Stimulated activated naive CD8-positive, alpha-beta T cell treated with anti-CD3 and anti-CD28 coated beads, Interleukin-15, amount 100 ng/mL, for 72 hours (primary cell): ENCODE results near the gene OR2A14.
"Not testable (repeated sequence)": the region's sequence is repeated elsewhere in the genome, so short reads cannot be mapped to it uniquely, and the experiment has no call there.

Source experiments
- ATAC-seq: fragments of 150-1000 bp; cut with Tn5 transposase; 2 replicates; pipeline ENCODE4 v1.10.0; 2021; ENCODE audit warnings: mild to moderate bottlenecking, moderate library complexity
- DNase-seq, 2 donors: peaks; one replicate each; pipeline ENCODE4 v3.0.0; 2021 to 2022
- H3K27ac Mint-ChIP-seq, 2 donors: one replicate each; pipeline ENCODE4 v1.8.0; 2022; ENCODE audit warnings: mild to moderate bottlenecking in 2 of 2, mixed read lengths in 2 of 2, moderate library complexity in 2 of 2
- H3K27me3 Mint-ChIP-seq: one replicate; pipeline ENCODE4 v1.8.0; 2022; ENCODE audit warnings: mixed read lengths
- H3K4me1 Mint-ChIP-seq: one replicate; pipeline ENCODE4 v1.8.0; 2022; ENCODE audit warnings: mild to moderate bottlenecking, mixed read lengths
- H3K4me3 Mint-ChIP-seq, 2 donors: one replicate each; pipeline ENCODE4 v1.8.0; 2022; ENCODE audit warnings: mild to moderate bottlenecking in 2 of 2, mixed read lengths in 2 of 2, moderate library complexity in 1 of 2
- H3K9me3 Mint-ChIP-seq, 2 donors: one replicate each; pipeline ENCODE4 v1.8.0; 2022; ENCODE audit warnings: mixed read lengths in 2 of 2

The OR2A14 gene

DNA sequence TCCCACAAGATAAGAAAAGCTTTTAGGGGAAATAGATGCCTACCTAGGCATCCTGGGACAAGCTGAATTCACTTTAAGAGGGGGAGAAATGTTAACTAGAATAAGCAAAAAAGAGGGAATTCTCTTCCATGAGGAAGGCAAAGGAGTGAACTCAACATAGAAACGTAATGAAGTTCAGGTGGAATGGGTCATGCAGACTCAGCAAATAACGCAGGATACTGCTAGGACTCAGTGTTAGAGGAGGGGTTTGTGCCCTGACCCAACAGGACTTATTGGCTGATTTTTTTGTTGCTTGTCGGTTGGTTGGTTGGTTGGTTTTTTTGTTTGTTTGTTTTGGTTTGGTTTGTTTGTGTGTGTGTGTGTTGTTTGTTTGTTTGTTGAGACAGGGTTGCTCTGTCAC, 9.3 kb downstream of the OR2A14 start:
- no peak for ATAC-seq
- no peak overlapping the region for H3K27ac Mint-ChIP-seq

DNA sequence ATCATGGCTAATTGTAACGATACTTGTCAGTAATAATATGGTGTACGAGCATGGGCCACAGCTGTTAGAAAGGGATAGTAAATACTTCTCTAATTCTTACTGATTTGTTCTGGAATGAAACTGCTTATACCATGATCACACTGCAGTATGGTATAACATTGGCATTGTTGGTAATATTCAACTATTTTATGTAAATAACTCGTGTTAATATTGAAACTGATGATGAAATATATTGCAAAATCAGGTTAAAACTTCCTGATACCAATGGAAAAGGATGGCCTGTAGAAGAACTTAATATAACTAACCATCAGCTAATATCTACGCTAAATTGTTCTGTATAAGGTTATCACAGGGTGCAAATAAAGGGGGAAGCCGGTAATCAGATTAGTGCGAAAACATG, 10.3 kb downstream of the OR2A14 start:
- no peak overlapping the region for H3K27ac Mint-ChIP-seq
- H3K4me1 Mint-ChIP-seq: no peaks in the 10 kb centered on the region
- H3K27me3 Mint-ChIP-seq: no peaks in the 10 kb centered on the region
- ATAC-seq: no peak
- no peak overlapping the region for H3K4me3 Mint-ChIP-seq
- DNase-seq: no peak
- H3K9me3 Mint-ChIP-seq: no peaks in the 10 kb centered on the region

More for the DNA sequence above, 9.3 kb downstream of the OR2A14 start:
- no peak overlapping the region for H3K4me3 Mint-ChIP-seq
- no peak for DNase-seq
- no peaks in the 10 kb centered on the region for H3K9me3 Mint-ChIP-seq
- H3K4me1 Mint-ChIP-seq: peaks cover 5% of the 10 kb centered on the region
- H3K27me3 Mint-ChIP-seq: no peaks in the 10 kb centered on the region

DNA sequence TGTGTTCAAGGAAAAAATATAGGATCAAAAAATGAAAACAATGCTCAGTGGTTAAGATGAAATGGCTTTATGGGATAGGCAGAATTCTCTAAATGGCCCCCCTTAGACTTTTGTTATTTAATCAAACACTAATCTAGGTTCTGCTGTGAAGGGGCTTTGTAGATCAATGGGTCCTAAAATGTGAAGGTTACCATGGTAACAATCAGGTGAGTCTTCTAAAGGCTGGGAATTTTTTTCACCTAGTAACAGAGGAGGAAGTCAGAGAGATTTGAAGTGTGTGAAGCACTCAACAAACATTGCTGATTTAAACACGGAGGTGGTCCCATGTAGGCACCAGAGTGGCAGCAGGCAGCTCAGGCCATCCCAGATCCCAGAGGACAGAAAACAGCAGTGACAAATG, 11.1 kb downstream of the OR2A14 start:
- Mint-ChIP-seq H3K4me3 (no peak overlapping the region), H3K9me3 (no peaks in the 10 kb centered on the region), H3K27me3 (no peaks in the 10 kb centered on the region), H3K4me1 (no peaks in the 10 kb centered on the region), H3K27ac (no peak overlapping the region)
- ATAC-seq (no peak), DNase-seq (no peak)

DNA sequence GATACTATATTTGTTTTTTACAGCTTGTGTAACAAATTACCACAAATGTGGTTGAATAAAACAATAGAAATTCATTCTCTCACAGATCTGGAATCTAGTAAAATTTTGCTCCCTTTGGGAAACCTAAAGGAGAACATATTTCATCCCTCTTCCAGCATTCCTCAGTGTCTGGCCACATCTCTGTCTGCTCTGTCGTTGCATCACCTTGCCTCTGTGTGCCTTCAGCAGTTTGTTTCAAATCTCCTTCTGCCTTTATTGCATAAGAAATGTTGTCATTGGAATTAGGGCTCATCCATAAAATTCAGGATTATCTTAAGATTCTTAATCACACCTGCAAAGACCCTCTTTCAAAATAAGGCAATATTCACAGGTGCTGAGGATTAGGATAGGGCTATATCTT, 14.5 kb downstream of the OR2A14 start:
- Mint-ChIP-seq H3K4me1 (no peaks in the 10 kb centered on the region), H3K4me3 (no peak overlapping the region)

DNA sequence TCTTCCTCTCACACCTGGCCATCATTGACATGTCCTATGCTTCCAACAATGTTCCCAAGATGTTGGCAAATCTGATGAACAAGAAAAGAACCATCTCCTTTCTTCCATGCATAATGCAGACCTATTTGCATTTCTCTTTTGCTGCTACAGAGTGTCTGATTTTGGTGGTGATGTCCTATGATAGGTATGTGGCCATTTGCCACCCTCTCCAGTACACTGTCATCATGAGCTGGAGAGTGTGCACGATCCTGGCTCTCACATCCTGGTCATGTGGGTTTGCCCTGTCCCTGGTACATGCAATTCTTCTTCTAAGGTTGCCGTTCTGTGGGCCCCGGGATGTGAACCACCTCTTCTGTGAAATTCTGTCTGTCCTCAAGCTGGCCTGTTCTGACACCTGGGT, 19.2 kb downstream of the OR2A14 start:
- H3K4me1 Mint-ChIP-seq: no peaks in the 10 kb centered on the region
- no peak for DNase-seq
- no peak overlapping the region for H3K4me3 Mint-ChIP-seq
- H3K27ac Mint-ChIP-seq: no peak overlapping the region
- ATAC-seq: no peak
- H3K27me3 Mint-ChIP-seq: no peaks in the 10 kb centered on the region
- peaks cover 4 to 10% of the 10 kb centered on the region in 2 donors for H3K9me3 Mint-ChIP-seq

More for the DNA sequence above, 14.5 kb downstream of the OR2A14 start:
- DNase-seq: no peak
- Mint-ChIP-seq H3K27me3 (no peaks in the 10 kb centered on the region), H3K9me3 (no peaks in the 10 kb centered on the region), H3K27ac (no peak overlapping the region)
- ATAC-seq: no peak

DNA sequence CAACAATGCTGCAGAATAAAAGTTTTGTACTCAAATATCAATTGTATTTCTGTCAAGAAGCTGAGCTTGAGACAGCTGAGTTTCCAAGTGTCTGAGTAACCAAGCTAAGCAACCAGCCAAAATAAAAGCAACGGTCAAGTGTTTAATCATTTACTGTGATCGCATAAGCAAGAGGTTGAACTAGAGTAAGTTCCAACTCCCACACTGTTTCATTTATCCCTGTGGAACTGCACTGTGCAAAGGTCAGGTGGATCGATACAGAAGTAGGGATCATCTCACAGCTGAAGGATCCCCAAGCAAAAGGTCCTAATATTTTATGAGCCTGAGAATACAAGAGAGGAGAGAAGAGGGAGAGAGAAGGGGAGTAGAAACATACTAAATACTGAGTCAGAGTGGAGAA, 21.4 kb downstream of the OR2A14 start:
- Mint-ChIP-seq H3K4me3 (no peak overlapping the region), H3K27me3 (no peaks in the 10 kb centered on the region), H3K27ac (no peak overlapping the region), H3K4me1 (no peaks in the 10 kb centered on the region), H3K9me3 (peaks cover 25 to 26% of the 10 kb centered on the region in 2 donors)
- DNase-seq: no peak
- ATAC-seq: no peak

DNA sequence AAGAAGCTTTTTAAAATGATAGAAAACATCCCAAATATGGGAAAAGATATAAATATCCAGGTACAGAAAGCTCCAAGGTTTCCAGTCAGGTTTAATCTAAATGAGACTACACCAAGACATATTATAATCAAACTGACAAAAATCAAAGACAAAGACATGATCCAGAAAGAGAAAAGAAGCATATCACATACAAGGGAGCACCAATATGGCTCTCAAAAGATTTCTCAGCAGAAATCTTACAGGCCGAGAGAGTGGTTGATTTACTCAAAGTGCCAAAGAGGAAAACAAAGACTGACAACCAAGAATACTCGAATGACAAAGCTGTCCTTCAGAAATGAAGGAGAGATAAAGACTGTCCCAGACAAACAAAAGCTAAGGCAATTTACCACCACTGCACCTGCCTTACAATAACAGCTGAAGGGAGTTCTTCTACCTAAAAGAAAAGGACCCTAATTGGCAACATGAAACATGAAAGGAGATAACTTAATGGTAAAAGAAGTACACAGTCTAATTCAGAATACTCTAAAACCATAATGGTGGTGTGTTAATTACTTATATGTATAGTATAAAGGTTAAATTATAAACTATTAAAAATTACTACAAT, 25.4 kb downstream of the OR2A14 start:
- Mint-ChIP-seq H3K9me3 (peaks cover 25 to 42% of the 10 kb centered on the region in 2 donors), H3K27me3 (no peaks in the 10 kb centered on the region), H3K27ac (no peak overlapping the region), H3K4me1 (no peaks in the 10 kb centered on the region), H3K4me3 (no peak overlapping the region)
- no peak for DNase-seq
- ATAC-seq: no peak

DNA sequence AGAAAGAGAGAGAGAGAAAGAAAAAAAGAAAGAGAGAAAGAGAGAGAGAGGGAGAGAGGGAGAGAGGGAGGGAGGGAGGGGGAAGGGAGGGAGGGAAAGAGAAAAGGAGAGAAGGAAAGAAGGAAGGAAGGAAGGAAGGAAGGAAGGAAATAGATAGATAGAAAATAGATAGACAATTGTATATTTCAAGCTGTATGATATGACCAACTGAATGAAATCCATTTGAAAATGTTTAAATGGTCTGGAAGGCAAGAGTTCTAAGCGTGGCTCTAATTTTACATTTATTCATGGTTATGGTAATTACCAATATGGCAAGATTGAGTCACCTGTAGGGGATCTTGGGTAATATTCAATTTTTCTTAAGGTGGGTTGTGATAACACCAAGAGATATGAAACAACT, 35.9 kb downstream of the OR2A14 start:
- no peak overlapping the region for H3K27ac Mint-ChIP-seq
- DNase-seq (no peak), ATAC-seq (no peak)
- H3K27me3 Mint-ChIP-seq: peaks cover 26% of the 10 kb centered on the region
- no peaks in the 10 kb centered on the region for H3K9me3 Mint-ChIP-seq
- H3K4me1 Mint-ChIP-seq: no peaks in the 10 kb centered on the region
- no peak overlapping the region for H3K4me3 Mint-ChIP-seq

DNA sequence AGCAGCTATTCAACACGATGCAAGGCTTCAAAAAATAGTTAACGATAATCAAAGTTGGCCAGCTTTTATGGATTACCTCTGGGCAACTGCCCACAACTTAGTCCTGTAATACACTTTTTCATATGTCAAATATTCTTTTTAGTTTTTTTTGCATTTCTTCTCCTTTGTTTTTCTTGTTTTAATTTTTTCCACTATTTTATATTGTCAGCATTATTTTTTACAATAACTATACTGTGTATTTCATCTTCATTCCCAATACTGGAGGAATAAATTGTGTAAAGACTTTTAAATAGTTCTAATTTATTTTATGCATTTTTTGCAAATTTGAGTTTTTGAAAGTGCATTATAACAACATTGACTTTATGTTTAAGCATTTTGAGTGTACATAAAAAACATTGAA, 41.8 kb downstream of the OR2A14 start:
- Mint-ChIP-seq H3K27ac (no peak overlapping the region), H3K4me3 (no peak overlapping the region), H3K4me1 (no peaks in the 10 kb centered on the region), H3K9me3 (peaks cover 3 to 4% of the 10 kb centered on the region in 2 donors), H3K27me3 (peaks cover 22% of the 10 kb centered on the region)
- ATAC-seq (no peak), DNase-seq (no peak)

DNA sequence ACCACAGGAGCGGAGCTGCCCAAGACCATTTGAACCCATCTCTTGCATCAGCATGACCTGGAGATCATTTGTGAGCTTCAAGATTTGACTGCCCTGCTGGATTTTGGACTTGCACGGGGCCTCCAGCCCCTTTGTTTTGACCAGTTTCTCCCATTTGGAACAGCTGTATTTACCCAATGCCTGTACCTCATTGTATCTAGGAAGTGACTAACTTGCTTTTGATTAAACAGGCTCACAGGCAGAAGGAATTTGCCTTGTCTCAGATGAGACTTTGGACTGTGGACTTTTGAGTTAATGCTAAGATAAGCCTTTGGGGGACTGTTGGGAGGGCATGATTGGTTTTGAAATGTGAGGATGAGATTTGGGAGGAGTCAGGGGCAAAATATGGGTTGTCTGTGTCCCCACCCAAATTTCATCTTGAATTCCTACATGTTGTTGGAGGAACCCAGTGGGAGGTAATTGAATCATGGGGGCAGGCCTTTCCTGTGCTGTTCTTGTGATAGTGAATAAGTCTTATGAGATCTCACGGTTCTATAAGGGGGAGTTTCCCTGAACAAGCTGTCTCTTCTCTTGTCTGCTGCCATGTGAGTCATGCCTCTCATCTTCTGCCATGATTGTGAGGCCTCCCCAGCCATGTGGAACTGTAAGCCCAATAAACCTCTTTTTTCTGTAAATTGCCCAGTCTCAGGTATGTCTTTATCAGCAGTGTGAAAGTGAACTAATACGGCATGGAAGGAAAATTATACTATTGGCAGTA, 48.8 kb downstream of the OR2A14 start:
- H3K4me1 Mint-ChIP-seq, DNase-seq, ATAC-seq, H3K4me3 Mint-ChIP-seq, H3K27ac Mint-ChIP-seq: not testable (repeated sequence)
- Mint-ChIP-seq H3K27me3 (peaks cover 12% of the 10 kb centered on the region), H3K9me3 (peaks cover 15 to 17% of the 10 kb centered on the region in 2 donors)

DNA sequence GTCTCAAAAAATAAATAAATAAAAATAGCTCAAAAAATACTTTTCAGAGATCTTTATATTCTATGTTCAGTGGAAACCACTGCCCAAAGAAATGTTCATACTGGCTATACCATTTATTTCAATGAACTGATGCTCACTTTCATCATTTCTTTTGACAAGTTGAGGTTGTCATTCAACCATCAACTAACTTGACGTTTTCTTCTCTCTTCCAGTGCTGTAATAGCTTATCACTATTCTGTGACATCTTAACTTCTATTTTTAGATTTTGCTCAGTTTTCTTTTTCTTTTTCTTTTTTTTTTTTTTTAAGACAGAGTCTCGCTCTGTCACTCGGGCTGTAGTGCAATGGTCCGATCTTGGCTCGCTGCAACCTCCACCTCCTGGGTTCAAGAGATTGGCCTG, 51.6 kb downstream of the OR2A14 start:
- H3K4me1 Mint-ChIP-seq: no peaks in the 10 kb centered on the region
- no peak for DNase-seq
- peaks cover 13 to 15% of the 10 kb centered on the region in 2 donors for H3K9me3 Mint-ChIP-seq
- ATAC-seq: no peak
- no peak overlapping the region for H3K27ac Mint-ChIP-seq
- no peak overlapping the region for H3K4me3 Mint-ChIP-seq
- peaks cover 17% of the 10 kb centered on the region for H3K27me3 Mint-ChIP-seq

DNA sequence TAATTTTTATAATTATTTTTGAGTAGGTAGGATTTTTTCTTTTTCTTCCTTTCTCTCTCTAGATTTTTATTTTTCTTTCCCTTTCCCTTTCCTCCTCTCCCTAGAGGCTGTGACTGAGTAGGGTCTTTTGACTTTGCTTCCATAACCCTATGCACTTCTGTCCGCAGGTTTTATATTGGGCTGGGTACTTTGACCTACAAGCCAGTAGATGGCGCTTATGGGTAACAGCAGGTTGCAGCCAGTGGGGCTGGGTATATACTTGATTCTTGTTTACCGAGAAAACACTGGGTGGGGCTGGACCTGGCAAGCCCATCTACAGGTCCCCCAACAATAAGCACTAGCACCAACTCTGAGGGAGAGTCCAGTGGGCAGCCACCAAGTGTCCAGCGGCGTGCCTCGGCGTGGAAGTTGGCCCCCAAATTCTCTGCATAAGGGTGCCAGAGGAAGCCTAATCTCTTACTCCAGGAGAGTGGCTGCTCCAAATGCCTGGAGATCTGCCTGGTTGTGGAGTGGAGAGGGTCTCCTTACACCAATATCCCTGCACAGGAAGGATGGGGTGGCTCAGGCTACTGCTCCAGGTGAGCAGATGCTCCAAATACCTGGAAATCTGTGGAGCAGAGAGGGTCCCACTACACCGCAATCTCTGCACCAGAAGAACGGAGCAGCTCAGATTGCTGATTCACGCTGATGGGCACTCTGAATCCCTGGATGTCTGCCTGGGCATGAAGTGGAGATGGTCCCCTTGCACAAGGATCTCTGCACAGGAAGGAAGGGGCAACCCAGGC, 55.6 kb downstream of the OR2A14 start:
- not testable (repeated sequence) for H3K4me1 Mint-ChIP-seq, H3K27ac Mint-ChIP-seq, H3K4me3 Mint-ChIP-seq, H3K9me3 Mint-ChIP-seq
- ATAC-seq: peak; percentile 93
- peak; percentile 23 to 25 for DNase-seq
- H3K27me3 Mint-ChIP-seq: peaks cover 17% of the 10 kb centered on the region

DNA sequence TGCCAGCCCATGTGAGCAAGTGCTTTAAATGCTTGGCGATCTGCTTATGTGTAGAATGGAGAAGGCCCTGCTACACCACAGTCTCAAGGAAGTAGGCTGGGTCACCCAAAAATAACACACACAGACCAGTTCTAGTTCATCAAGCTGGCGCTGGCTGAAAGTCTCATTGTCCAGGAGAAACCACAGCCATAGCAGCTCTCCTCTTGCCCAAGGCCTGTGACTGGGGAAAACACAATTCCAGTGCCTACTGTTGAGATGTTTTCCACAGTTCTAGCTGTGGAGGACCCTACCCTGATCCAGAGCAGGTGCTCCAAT, 56.1 kb downstream of the OR2A14 start:
- not testable (repeated sequence) for H3K27ac Mint-ChIP-seq

More for the DNA sequence above, 56.1 kb downstream of the OR2A14 start:
- not testable (repeated sequence) for H3K9me3 Mint-ChIP-seq, ATAC-seq, H3K4me3 Mint-ChIP-seq, H3K4me1 Mint-ChIP-seq, DNase-seq
- peaks cover 17% of the 10 kb centered on the region for H3K27me3 Mint-ChIP-seq
